ENCODE data around the gene MMAB.

DNA sequence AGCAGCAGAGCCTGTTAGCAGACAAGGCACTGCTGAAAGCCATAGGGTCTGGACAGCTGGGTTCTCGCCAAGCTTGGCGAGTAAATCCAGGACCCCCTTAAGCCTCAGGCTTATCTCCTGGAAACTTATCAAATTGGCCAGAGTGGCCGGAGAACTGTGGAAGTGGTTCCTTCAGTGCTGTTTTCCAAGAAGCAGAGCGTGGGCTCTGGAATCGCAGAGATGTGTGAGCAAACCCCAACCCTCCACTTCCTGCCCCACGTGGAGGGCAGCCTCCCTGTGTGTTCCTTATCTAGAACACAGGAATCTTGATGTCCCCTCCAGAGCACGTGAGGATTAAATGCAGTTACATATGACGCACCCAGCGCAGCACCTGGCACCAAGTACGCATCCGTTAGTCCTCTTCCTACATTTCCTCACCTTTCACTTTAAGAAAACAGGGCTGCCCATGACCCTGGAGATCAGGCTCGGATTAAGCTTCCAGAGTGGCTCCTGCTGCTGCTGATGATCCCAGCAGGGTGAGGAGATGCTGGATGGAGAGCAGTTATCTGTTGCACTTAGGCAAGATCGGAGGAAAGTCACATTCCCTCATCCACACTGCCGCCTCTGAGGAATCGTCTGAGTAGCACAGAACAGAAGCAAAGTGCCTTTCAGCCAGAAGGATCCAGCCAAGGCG, 35.0 kb downstream of the MMAB start:
- no peak for TF ChIP-seq POLR2A (IDR thresholded peaks at IDR 0.05)
- TF ChIP-seq, protein P1, sequence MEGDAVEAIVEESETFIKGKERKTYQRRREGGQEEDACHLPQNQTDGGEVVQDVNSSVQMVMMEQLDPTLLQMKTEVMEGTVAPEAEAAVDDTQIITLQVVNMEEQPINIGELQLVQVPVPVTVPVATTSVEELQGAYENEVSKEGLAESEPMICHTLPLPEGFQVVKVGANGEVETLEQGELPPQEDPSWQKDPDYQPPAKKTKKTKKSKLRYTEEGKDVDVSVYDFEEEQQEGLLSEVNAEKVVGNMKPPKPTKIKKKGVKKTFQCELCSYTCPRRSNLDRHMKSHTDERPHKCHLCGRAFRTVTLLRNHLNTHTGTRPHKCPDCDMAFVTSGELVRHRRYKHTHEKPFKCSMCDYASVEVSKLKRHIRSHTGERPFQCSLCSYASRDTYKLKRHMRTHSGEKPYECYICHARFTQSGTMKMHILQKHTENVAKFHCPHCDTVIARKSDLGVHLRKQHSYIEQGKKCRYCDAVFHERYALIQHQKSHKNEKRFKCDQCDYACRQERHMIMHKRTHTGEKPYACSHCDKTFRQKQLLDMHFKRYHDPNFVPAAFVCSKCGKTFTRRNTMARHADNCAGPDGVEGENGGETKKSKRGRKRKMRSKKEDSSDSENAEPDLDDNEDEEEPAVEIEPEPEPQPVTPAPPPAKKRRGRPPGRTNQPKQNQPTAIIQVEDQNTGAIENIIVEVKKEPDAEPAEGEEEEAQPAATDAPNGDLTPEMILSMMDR (IDR thresholded peaks at IDR 0.05): no peak
